Heart right ventricle (tissue), 16 donors: ENCODE results near the gene ACSF2. TPM values are rescaled to one million over a fixed set of nuclear protein-coding genes. Genes with fewer than 3 reads are reported as not detected.

Experiments used
- ATAC-seq, 8 donors: fragments of 200-7000 bp; cut with Tn5 transposase; one replicate each; pipeline ENCODE4 v1.9.1; 2020; ENCODE audit warnings: mild to moderate bottlenecking in 8 of 8, moderate library complexity in 8 of 8, moderate number of reproducible peaks in 1 of 8
- DNase-seq, 2 donors: peaks; one replicate each; pipeline ENCODE4 v3.0.0-alpha.2; 2020
- H3K27ac ChIP-seq, 10 donors: fragments of 200-600 bp; sonication (generic) in 2 of 10; one replicate each; pipeline versions ENCODE4 v1.5.0 to v1.8.0; 2020 to 2022; ENCODE audit warnings: mild to moderate bottlenecking in 3 of 10
- H3K27me3 ChIP-seq, 7 donors: fragments of 200-600 bp; one replicate each; pipeline ENCODE4 v1.8.0; 2021 to 2022; ENCODE audit warnings: mild to moderate bottlenecking in 2 of 7
- H3K36me3 ChIP-seq, 9 donors: fragments of 200-600 bp; sonication (generic) in 1 of 9; one replicate each; pipeline versions ENCODE4 v1.5.0 to v1.8.0; 2020 to 2022; ENCODE audit warnings: mild to moderate bottlenecking in 2 of 9
- H3K4me1 ChIP-seq, 9 donors: fragments of 200-600 bp; sonication (generic) in 1 of 9; one replicate each; pipeline versions ENCODE4 v1.5.0 to v1.8.0; 2020 to 2022; ENCODE audit warnings: mild to moderate bottlenecking in 4 of 9
- H3K4me3 ChIP-seq, 10 donors: fragments of 200-600 bp; sonication (generic) in 2 of 10; one replicate each; pipeline versions ENCODE4 v1.5.0 to v1.8.0; 2020 to 2022; ENCODE audit warnings: mild to moderate bottlenecking in 7 of 10, moderate library complexity in 2 of 10
- H3K9me3 ChIP-seq, 11 donors: fragments of 200-600 bp in 10 of 11; sonication (generic) in 2 of 11; one replicate each; pipeline versions ENCODE4 v1.5.0 to v1.8.0; 2013 to 2022; ENCODE audit warnings: mild to moderate bottlenecking in 2 of 11, control low read depth in 1 of 11, moderate library complexity in 1 of 11
- CTCF ChIP-seq, 9 donors: fragments of 200-600 bp; sonication (generic) in 2 of 9; IDR thresholded peaks; one replicate each; pipeline versions ENCODE4 v1.5.0 to v1.8.0; 2021 to 2022; ENCODE audit warnings: antibody characterized with exemption in 9 of 9, mild to moderate bottlenecking in 5 of 9, moderate library complexity in 1 of 9
- WGBS, 2 donors: extraction: QIAGEN DNeasy Blood & Tissue Kit; methylation state at CpG; one replicate each; pipeline ENCODE4 v1.1.7; 2013; ENCODE audit warnings: inconsistent platforms in 1 of 2; 5-methylcytosine and 5-hydroxymethylcytosine counted together
- intact Hi-C, 10 donors: fragments of 100-400 bp; cut with DNase I; formaldehyde crosslinking; loops; one replicate each; pipeline versions ENCODE4 v1.11.1 to v1.14.2; 2022
- polyA plus RNA-seq, 2 donors: library from polyadenylated mRNA; stranded (reverse); fragments of 200-250 nt; gene quantifications; one replicate each; pipeline ENCODE4 v1.2.3, GENCODE V29; 2013
- total RNA-seq, 10 donors: library from RNA; stranded (reverse); fragmentation: NEBNext Ultra II Directional in 3 of 10; extraction: Animal tissue kit (Norgen Biotek cat#: 25700) in 3 of 10; gene quantifications; one replicate each; pipeline versions ENCODE4 v1.2.1 to v1.2.4, GENCODE V29; 2021 to 2023
- donor health status: Arrhythmogenic right ventricular cardiomyopathy.
- donor health status: ischemic (EF 13 %, LVEDD 7.1; RV severe dilation, severe dysfunction).
- donor health status: healthy with polysubstance abuse.
- donor health status: DM: no; HTN: yes; CAD: no.
- donor health status: DM: no; HTN: no; CAD: no.
- donor health status: ischemic (EF 25% LVEDD 6.9; RV normal size, moderate dysfunction).
- donor health status: ischemic (EF 25% LVEDD 5.7; RV mildly dilated, moderate dysfunction).
- donor health status: healthy.
- donor health status: DM: yes; HTN: yes; CAD: no.
- donor health status: Ischemic cardiomyopathy.
- donor health status: ischemic (EF 35%, LVEDD 5.7; RV mildly dilated, moderate dysfunction).
- donor health status: nonischemic (EF 11% LVEDD 7.7; RV severe dilation, severe dysfunction).
- donor health status: DM: yes; HTN: yes; CAD: no.
- donor health status: PGD.
- donor health status: ischemic (EF 29% LVEDD 5.4; RV normal size, mild dysfunction).
- donor health status: nonischemic (EF 23%, LVEDD 6.1; RV moderate dilation, normal function).

The ACSF2 gene
- total and polyA plus RNA-seq, 12 donors, result 7.9 to 45.0 (median 19.7) TPM

- peak; percentile 43 to 76 (median 53) for ATAC-seq
- peak overlapping the region in 8 of 10 donors; percentile 84 to 96 (median 91) for H3K27ac ChIP-seq
- H3K4me3 ChIP-seq, result peak overlapping the region; percentile 52 to 89 (median 80)
- peaks cover 0 to 6% (median 0%) of the 10 kb centered on the region in 7 donors for H3K27me3 ChIP-seq
- peak; percentile 15 to 57 (median 47) for TF ChIP-seq CTCF (IDR thresholded peaks at IDR 0.05)
- WGBS, 2 donors, result 17 to 19% methylated on average over 19 of the region's 19 CpGs
- intact Hi-C loops, result loop anchor here in 8 of 10 donors (1.0 to 10.0 kb wide), 16 partner anchors 52 to 363 kb away; partner anchors contain the start of genes ACSF2 (in 1 of the 8), ANKRD40 (in 1 of the 8), EPN3 (in 1 of the 8) and LRRC59 (in 1 of the 8)
- H3K36me3 ChIP-seq, result peaks cover 0 to 41% (median 16%) of the 10 kb centered on the region in 9 donors
- DNase-seq, result peak; percentile 69 to 71
- no peaks in the 10 kb centered on the region for H3K9me3 ChIP-seq
- peaks cover 2 to 48% (median 34%) of the 10 kb centered on the region in 9 donors for H3K4me1 ChIP-seq
Measured at GRCh38 chr17:50479522-50480141, 53.6 kb downstream of the ACSF2 start.

- Histone ChIP-seq H3K36me3 (peaks cover 0 to 47% (median 20%) of the 10 kb centered on the region in 9 donors), H3K4me1 (peaks cover 2 to 48% (median 34%) of the 10 kb centered on the region in 9 donors), H3K27me3 (peaks cover 0 to 6% (median 0%) of the 10 kb centered on the region in 7 donors), H3K9me3 (no peaks in the 10 kb centered on the region), H3K4me3 (no peak overlapping the region), H3K27ac (peak overlapping the region in 4 of 10 donors; percentile 19 to 93 (median 88))
- DNase-seq, result no peak
- intact Hi-C loops, result loop anchor here in 8 of 10 donors (2.0 to 10.0 kb wide), 13 partner anchors 55 to 362 kb away; partner anchors contain the start of genes ANKRD40 (in 1 of the 8), EPN3 (in 1 of the 8) and SPATA20 (in 1 of the 8)
- TF ChIP-seq CTCF (IDR thresholded peaks at IDR 0.05), result no peak
- no peak for ATAC-seq
- WGBS, 2 donors, result 83 to 88% methylated on average over 7 of the region's 7 CpGs
Measured at GRCh38 chr17:50480142-50480764, 54.2 kb downstream of the ACSF2 start.

GRCh38 chr17:50480854-50481490 lies 55.0 kb downstream of the ACSF2 start:
- DNase-seq (no peak), ATAC-seq (no peak)
- Histone ChIP-seq H3K4me1 (peaks cover 2 to 48% (median 34%) of the 10 kb centered on the region in 9 donors), H3K27ac (peak overlapping the region in 4 of 10 donors; percentile 15 to 84 (median 74)), H3K9me3 (no peaks in the 10 kb centered on the region), H3K4me3 (no peak overlapping the region), H3K36me3 (peaks cover 0 to 54% (median 27%) of the 10 kb centered on the region in 9 donors), H3K27me3 (peaks cover 0 to 6% (median 0%) of the 10 kb centered on the region in 7 donors)
- intact Hi-C loops, result loop anchor here in 8 of 10 donors (2.0 to 10.0 kb wide), 13 partner anchors 54 to 361 kb away; partner anchors contain the start of genes ANKRD40 (in 1 of the 8), EPN3 (in 1 of the 8) and SPATA20 (in 1 of the 8)
- no peak for TF ChIP-seq CTCF (IDR thresholded peaks at IDR 0.05)
- 87 to 93% methylated on average over 2 of the region's 2 CpGs for WGBS, 2 donors

- ATAC-seq (no peak), DNase-seq (no peak)
- intact Hi-C loops, result loop anchor here in 9 of 10 donors (2.0 to 10.0 kb wide), 14 partner anchors 53 to 361 kb away; partner anchors contain the start of genes ANKRD40 (in 1 of the 9), EPN3 (in 1 of the 9) and SPATA20 (in 1 of the 9)
Measured at GRCh38 chr17:50481648-50482047, 55.6 kb downstream of the ACSF2 start.

More at GRCh38 chr17:50481648-50482047, 55.6 kb downstream of the ACSF2 start:
- H3K27me3 ChIP-seq, result peaks cover 0 to 1% (median 0%) of the 10 kb centered on the region in 7 donors
- peak overlapping the region in 7 of 10 donors; percentile 51 to 84 (median 81) for H3K27ac ChIP-seq
- 72 to 85% methylated on average over 4 of the region's 4 CpGs for WGBS, 2 donors
- no peak for TF ChIP-seq CTCF (IDR thresholded peaks at IDR 0.05)
- no peak overlapping the region for H3K4me3 ChIP-seq
- no peaks in the 10 kb centered on the region for H3K9me3 ChIP-seq
- H3K36me3 ChIP-seq, result peaks cover 0 to 61% (median 27%) of the 10 kb centered on the region in 9 donors
- peaks cover 2 to 48% (median 34%) of the 10 kb centered on the region in 9 donors for H3K4me1 ChIP-seq
